ENCODE data around the gene PDPK1.
"Not testable (repeated sequence)": the region's sequence is repeated elsewhere in the genome, so short reads cannot be mapped to it uniquely, and the experiment has no call there.

Gene PDPK1

GRCh38 chr16:2611877-2612276 is 74.1 kb downstream of the PDPK1 start:
- DNase-seq (ENCODE audit: low spot score) = not testable (repeated sequence)

DNA sequence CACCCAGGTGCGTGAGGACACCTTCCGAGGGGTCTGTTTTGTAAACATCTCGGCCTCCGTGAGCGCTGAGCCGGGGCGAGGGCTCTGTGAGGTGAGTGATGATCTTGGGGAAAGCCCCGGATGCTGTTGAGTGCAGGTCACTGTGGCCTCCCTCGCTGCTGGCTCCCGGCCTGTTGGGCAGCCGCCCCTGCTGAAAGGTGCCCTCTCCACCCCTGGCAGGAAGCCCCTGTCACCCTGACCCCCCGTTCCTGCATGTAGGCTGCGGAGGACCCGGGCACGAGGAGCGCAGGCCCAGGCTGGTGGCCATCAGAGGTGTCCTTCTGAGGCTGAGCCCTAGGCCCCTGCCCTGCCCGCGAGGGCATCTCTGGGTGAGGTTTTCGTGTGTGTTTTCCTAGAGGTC is 75.4 kb downstream of the PDPK1 start:
- not testable (repeated sequence) for DNase-seq (ENCODE audit: low spot score)

DNA sequence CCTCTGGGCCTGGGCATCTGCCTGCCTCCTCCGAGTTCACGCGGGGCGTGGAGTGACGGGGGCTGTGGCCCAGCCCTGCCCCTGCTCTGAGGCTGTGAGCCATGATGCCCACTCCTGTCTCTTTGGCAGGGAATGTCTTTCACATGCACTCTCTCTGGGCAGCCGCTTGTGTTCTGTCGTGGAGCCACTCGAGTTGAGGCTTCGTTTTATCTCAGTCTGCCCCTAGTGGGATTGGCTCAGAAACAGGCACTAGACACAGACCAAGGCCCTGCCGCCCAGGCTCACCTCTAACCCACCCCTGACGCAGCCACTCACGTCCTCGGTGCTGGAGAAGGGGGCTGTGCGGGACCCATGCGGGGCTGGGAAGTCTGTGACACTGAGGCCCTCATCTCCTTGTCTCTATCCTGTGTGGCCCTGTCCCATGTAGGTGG is 77.0 kb downstream of the PDPK1 start:
- no peak for DNase-seq (ENCODE audit: low spot score)

- not testable (repeated sequence) for DNase-seq (ENCODE audit: low spot score)
These were observed 81.1 kb downstream of the PDPK1 start for GRCh38 chr16:2618964-2619363.

- not testable (repeated sequence) for DNase-seq (ENCODE audit: low spot score)
These were observed 81.8 kb downstream of the PDPK1 start for GRCh38 chr16:2619628-2620027.

DNA sequence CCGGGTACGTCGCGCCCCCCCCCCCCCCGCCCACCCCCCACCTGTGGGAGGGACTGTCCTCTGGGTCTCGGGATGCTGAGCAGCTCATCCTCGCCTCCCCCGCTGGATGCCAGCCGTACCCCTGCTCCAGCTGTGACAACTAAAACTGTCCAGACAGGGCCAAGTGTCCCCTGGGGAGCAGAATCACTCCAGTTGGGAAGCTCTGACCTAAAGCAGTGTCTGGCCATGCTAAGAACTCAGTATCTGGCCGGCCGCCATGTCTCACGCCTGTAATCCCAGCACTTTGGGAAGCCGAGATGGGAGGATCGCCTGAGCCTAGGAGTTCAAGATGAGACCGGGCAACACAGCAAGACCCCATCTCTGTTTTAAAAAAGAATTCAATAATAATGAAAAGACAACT is 83.0 kb downstream of the PDPK1 start:
- DNase-seq (ENCODE audit: low spot score) = not testable (repeated sequence)

- not testable (repeated sequence) for DNase-seq (ENCODE audit: low spot score)
These were observed 83.6 kb downstream of the PDPK1 start for GRCh38 chr16:2621395-2621794.

DNA sequence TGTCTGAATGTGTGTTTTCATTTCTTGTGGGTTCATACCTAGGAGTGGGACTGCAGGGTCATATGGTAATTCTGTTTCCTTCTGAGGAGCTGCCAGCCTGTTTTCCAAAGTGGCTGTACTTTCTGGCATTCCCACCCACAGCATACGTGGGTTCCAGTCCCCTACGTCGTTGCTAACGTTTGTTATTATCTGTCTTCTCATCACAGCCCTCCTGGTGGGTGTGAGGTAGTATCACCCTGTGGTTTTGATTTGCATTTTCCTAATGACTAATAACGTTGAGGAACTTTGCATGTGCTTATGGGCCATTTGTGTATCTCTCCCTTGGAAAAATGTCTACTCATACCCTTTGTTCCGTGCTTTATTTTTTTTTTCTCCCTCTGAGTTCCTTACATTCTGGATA is 89.3 kb downstream of the PDPK1 start:
- not testable (repeated sequence) for DNase-seq (ENCODE audit: low spot score)

DNA sequence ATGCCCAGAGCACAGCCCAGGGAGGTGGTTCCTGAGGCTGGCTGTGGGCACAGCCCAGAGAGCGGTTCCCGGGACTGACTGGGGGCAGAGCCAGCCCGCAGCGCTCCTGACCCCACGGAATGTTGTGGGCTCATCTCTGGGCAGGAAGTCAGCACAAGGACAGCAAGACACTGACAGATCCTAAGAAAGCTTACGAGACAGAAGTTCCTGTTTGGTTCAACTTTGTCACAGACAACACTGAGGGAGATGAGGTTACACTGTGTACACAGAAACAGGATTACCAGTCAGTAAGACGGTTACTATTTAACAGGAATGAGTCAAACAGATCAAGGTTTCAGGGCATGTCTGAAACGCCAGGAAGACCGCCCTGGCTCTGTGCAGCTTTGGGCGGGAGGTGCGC is 93.4 kb downstream of the PDPK1 start:
- DNase-seq (ENCODE audit: low spot score) = not testable (repeated sequence)

DNA sequence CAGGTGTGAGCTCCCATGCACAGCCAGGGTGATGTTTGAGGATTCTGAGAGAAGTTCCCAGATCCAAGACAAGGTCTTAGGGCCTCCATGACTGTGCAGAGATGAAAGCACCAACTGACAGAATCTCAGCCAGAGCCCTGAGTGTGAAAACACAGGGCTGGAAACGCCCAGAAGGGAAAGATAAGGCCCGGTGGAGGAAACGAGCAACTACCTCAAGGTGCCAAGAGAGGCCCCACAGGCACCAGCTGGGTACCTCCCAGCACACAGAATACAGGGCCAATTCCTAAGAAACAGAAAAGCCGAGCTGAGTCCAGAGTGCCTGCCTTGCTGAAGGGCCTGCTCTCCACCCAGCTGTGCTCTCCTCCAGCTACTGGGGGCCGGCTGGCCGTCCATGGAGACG is 94.5 kb downstream of the PDPK1 start:
- DNase-seq (ENCODE audit: low spot score) = not testable (repeated sequence)

DNA sequence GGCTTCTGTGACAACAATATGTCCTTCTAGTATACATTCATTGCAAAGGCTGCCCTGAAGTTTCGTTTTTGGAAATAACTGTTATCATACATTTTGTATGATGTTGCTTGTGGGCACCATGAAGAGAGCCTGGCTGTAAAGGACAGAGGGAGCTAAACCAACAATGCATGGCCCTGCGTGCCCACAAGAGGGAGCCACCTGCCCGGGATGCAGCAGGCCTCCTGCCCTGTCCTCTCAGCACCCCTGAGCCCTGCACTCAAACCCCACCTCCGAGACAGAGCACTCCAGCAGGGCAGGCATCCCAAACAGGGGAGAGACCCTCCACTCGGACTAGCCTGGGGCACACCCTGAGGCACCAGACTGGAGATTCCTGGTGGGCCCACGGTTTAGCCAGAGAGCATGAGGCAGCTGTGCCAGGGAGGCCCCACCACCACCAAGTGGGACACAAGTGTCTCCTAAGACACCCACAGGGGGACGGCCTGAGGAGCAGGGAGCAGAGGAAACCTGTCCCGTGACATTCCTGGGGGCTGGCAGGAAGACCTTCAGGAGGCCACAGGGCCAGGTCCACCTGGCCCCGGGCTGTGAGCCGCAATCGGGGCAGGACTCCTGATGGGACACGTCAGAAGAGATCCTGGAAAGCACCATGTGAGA is 101.4 kb downstream of the PDPK1 start:
- not testable (repeated sequence) for DNase-seq (ENCODE audit: low spot score)

DNA sequence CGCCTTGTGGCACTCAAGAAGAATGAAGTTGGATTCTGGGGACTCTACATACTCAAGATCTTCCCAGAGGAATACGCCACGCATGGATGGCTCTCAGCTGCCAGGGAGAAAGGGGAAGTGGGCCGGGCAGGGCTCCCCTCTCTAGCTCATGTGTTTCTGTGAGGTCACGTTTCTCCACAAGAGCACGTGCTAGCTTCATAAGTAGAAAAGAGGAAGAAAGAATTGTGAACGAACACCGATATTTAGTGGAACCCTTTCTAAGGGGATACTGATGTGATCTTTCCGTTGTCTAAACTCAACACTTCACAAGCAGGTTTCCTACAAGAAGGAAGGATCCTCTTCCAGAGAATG is 101.9 kb downstream of the PDPK1 start:
- not testable (repeated sequence) for DNase-seq (ENCODE audit: low spot score)

DNA sequence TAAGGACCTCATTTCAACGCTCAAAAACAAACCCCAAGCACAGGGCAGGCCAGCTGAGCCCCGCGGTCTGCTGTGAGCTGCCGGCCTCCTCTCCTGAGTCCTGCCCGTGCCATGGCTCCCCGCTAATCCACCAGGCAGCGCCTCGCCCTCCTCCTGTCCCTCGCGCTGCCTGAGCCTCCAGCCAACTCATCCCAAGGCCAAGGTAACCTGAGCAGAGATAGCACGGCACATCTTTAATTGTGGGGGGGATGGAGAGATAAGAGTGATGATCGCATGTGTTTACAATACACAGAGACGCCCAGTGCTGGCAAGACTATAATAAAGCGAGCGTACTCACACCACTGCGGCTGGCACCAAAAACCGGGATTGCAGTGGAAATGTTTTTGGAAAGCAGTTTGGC is 104.7 kb downstream of the PDPK1 start:
- not testable (repeated sequence) for DNase-seq (ENCODE audit: low spot score)

GRCh38 chr16:2644754-2645453 is 107.1 kb downstream of the PDPK1 start:
- not testable (repeated sequence) for DNase-seq (ENCODE audit: low spot score)

GRCh38 chr16:2651268-2651871 is 113.5 kb downstream of the PDPK1 start:
- not testable (repeated sequence) for DNase-seq (ENCODE audit: low spot score)

All from D341Med (cell line).